Kidney (tissue), 14 donors: ENCODE data around the gene CRTC3. TPM values are rescaled to one million over a fixed set of nuclear protein-coding genes. Genes with fewer than 3 reads are reported as not detected.

ENCODE experiments used
- DNase-seq, 5 donors: peaks; one replicate each; pipeline ENCODE4 v3.0.0-alpha.2; 2013 to 2020
- FAIRE-seq: peaks from 2 replicates; lab custom pipeline; 2012; peaks lifted over from hg19 to GRCh38; lab: Jason Lieb, UNC
- H3K27ac ChIP-seq, 2 donors: one replicate each; pipeline ENCODE4 v1.7.0; 2013; ENCODE audit warnings: low read depth in 2 of 2, low read length in 2 of 2, inconsistent platforms in 1 of 2
- H3K27me3 ChIP-seq: one replicate; pipeline ENCODE4 v1.7.1; 2013; ENCODE audit warnings: low read length, inconsistent platforms; ENCODE audit not compliant: control insufficient read depth, insufficient read depth
- H3K36me3 ChIP-seq, 3 donors: one replicate each; pipeline versions ENCODE4 v1.7.0 to v1.7.1; 2013; ENCODE audit warnings: low read length in 3 of 3, control low read depth in 1 of 3, inconsistent platforms in 1 of 3; ENCODE audit not compliant: insufficient read depth in 3 of 3, control insufficient read depth in 2 of 3
- H3K4me1 ChIP-seq, 3 donors: one replicate each; pipeline versions ENCODE4 v1.7.0 to v1.7.1; 2013; ENCODE audit warnings: low read length in 3 of 3, inconsistent platforms in 1 of 3, low read depth in 1 of 3; ENCODE audit not compliant: control insufficient read depth in 2 of 3, insufficient read depth in 2 of 3
- H3K4me3 ChIP-seq, 3 donors: one replicate each; pipeline versions ENCODE4 v1.7.0 to v1.8.1; 2013; ENCODE audit warnings: low read length in 3 of 3, control low read depth in 1 of 3, inconsistent platforms in 1 of 3
- H3K9ac ChIP-seq, 3 donors: one replicate each; pipeline versions ENCODE4 v1.7.0 to v1.7.1; 2013; ENCODE audit warnings: low read length in 3 of 3, control low read depth in 1 of 3, inconsistent platforms in 1 of 3
- H3K9me3 ChIP-seq, 3 donors: one replicate each; pipeline versions ENCODE4 v1.7.0 to v1.7.1; 2013; ENCODE audit warnings: low read length in 3 of 3, control low read depth in 1 of 3, inconsistent platforms in 1 of 3; ENCODE audit not compliant: control insufficient read depth in 2 of 3, insufficient read depth in 1 of 3
- intact Hi-C: fragments of 100-400 bp; cut with DNase I; formaldehyde crosslinking; loops from one replicate; pipeline ENCODE4 v1.11.1; 2022
- polyA plus RNA-seq: library from polyadenylated mRNA; stranded (reverse); fragments of 350-450 nt; fragmentation: Illumina TruSeq; extraction: RNeasy Lipid Tissue Mini Kit (QIAGEN cat#74804); gene quantifications from one replicate; pipeline ENCODE4 v1.2.3, GENCODE V29; 2014; ENCODE audit warnings: low read depth, low replicate concordance; ENCODE audit not compliant: insufficient read depth
- total RNA-seq: library from RNA; stranded (reverse); fragmentation: NEBNext Ultra II Directional; extraction: Animal tissue kit (Norgen Biotek cat#: 25700); gene quantifications from one replicate; pipeline ENCODE4 v1.2.1, GENCODE V29; 2021
- TF ChIP-seq, protein P1 (sequence below): IDR thresholded peaks from 3 replicates; pipeline ENCODE4 v1.5.1; 2012; ENCODE audit warnings: mild to moderate bottlenecking, moderate library complexity, borderline replicate concordance; ENCODE audit not compliant: insufficient read depth; ENCODE audit errors: extremely low read depth
- donor health status: control.
- donor health status: control.
- donor health status: control.
- donor health status: control.
- donor health status: control.
- donor health status: DM: yes; HTN: yes; CAD: no.
- donor health status: Normal renal cell carcinoma (clear cell type).

The CRTC3 gene
- total and polyA plus RNA-seq, 2 donors from 2014 or later, result 9.2 to 49.0 TPM

DNA sequence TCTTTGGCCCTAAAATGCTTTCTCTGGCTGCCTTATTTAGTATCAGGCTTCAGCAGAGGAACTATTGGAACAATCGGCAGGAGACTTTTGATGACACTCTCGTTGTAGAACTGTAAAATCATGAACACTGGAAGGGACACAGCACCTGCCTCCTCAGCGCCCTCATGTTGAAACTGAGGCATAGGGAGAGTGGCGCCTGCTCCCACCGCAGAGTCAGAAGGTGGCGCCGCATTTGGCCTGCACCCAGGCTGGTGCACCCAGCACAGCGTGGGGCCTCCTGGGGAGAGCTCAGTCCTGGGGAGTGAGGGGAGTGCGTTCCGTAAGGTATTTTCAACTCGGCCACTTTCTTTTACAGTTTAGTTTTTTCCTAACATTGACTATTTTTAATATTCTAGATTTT is 109.2 kb downstream of the CRTC3 start:
- Histone ChIP-seq H3K36me3 (peaks cover 5 to 33% (median 16%) of the 10 kb centered on the region in 3 donors), H3K9ac (no peak overlapping the region), H3K9me3 (no peaks in the 10 kb centered on the region), H3K4me1 (no peaks in the 10 kb centered on the region), H3K4me3 (no peak overlapping the region), H3K27ac (no peak overlapping the region), H3K27me3 (no peaks in the 10 kb centered on the region)
- TF ChIP-seq, protein P1, sequence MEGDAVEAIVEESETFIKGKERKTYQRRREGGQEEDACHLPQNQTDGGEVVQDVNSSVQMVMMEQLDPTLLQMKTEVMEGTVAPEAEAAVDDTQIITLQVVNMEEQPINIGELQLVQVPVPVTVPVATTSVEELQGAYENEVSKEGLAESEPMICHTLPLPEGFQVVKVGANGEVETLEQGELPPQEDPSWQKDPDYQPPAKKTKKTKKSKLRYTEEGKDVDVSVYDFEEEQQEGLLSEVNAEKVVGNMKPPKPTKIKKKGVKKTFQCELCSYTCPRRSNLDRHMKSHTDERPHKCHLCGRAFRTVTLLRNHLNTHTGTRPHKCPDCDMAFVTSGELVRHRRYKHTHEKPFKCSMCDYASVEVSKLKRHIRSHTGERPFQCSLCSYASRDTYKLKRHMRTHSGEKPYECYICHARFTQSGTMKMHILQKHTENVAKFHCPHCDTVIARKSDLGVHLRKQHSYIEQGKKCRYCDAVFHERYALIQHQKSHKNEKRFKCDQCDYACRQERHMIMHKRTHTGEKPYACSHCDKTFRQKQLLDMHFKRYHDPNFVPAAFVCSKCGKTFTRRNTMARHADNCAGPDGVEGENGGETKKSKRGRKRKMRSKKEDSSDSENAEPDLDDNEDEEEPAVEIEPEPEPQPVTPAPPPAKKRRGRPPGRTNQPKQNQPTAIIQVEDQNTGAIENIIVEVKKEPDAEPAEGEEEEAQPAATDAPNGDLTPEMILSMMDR, result no peak
- FAIRE-seq (no peak), DNase-seq (peak in 1 of 5 donors; percentile 22)
- intact Hi-C loops, result no loop called here

DNA sequence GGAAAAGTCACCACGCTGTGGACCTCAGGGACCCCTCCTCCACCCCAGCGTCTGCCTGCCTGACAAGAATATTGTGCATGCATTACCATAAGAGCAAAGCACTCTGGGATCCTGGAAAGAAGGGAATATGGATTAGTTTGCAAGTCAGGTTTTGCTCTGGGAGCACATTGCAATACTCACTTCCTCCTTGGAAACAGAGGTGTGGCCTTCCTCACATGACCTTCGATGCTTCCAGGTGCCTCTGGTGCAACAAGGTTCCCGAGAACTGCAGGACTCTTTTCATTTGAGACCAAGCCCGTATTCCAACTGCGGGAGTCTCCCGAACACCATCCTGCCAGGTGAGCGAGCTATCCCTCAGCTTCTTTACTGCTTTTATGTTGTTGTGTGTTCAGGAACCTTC is 111.1 kb downstream of the CRTC3 start:
- H3K27me3 ChIP-seq, result no peaks in the 10 kb centered on the region
- TF ChIP-seq, protein P1, result no peak
- no peaks in the 10 kb centered on the region for H3K4me1 ChIP-seq
- DNase-seq (peak in 1 of 5 donors; percentile 26), FAIRE-seq (no peak)
- H3K9ac ChIP-seq, result no peak overlapping the region
- H3K4me3 ChIP-seq, result no peak overlapping the region
- H3K9me3 ChIP-seq, result no peaks in the 10 kb centered on the region
- intact Hi-C loops, result no loop called here
- no peak overlapping the region for H3K27ac ChIP-seq
- peaks cover 3 to 26% (median 12%) of the 10 kb centered on the region in 3 donors for H3K36me3 ChIP-seq

DNA sequence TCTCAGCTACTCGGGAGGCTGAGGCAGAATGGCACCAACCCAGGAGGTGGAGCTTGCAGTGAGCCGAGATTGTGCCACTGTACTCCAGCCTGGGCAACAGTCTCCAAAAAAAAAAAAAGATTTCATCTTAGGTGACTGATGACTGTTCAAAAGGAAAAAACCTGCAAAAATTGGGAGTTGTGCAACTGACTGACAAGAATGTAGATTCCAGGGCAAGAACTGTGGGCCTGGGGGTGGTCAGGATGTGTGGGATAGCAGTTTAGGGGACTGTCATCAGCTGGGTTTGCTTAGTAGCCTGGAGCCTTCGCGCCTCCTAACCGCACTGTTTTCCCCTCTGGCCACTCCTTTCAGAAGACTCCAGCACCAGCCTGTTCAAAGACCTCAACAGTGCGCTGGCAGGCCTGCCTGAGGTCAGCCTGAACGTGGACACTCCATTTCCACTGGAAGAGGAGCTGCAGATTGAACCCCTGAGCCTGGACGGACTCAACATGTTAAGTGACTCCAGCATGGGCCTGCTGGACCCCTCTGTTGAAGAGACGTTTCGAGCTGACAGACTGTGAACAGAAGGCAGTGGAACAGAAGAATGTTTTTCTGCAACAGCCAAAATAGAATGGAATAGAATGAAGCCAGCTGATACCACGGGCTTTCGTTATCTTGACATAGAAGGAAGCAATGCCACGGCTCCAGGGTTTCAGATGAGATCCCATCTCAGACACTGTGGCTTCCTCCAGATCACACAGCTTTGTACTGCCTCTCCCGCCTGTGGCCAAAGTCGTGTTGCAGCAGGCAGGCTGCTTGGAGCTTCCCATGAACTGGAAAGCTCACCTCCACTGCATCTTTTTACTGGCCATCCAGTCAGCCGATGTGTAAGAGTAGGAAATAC is 112.1 kb downstream of the CRTC3 start:
- Histone ChIP-seq H3K36me3 (peaks cover 3 to 26% (median 12%) of the 10 kb centered on the region in 3 donors), H3K4me1 (no peaks in the 10 kb centered on the region), H3K27ac (no peak overlapping the region), H3K4me3 (no peak overlapping the region), H3K9ac (no peak overlapping the region), H3K27me3 (no peaks in the 10 kb centered on the region), H3K9me3 (no peaks in the 10 kb centered on the region)
- intact Hi-C loops, result no loop called here
- TF ChIP-seq, protein P1, result no peak
- DNase-seq, result peak in 1 of 5 donors; percentile 40
- no peak for FAIRE-seq
